ENCODE measurements around the gene HNMT.

The HNMT gene

DNA sequence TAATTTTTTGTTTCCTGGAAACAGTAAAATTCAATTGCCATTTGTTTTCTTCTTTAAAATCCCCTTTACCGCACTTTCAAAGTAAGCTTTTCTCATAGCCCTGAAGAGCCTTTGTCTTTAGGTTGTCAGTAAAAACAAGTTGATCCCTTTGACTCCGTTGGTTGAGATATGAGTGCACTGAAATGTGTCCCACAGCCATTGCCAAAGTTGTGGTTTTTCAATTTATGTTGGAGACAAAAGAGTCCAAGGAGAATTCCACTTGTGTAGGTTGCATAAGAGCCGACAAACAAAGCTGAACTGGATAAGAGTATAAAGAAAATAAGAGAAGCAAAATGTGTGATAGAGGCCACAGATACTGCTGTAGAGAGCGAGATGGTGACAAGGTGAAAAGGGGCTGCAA is 26.1 kb upstream of the HNMT start:
- DNase-seq (ENCODE audit: low spot score in 2 of 2) (no peak), ATAC-seq (replicated peaks; ENCODE audit: extremely low read depth, poor library complexity, severe bottlenecking) (no peak)
- no peak overlapping the region for H3K4me3 Mint-ChIP-seq
- no peak overlapping the region for H3K27ac Mint-ChIP-seq (ENCODE audit: low read depth)
- H3K36me3 Mint-ChIP-seq (ENCODE audit: insufficient read depth): no peaks in the 10 kb centered on the region
- H3K4me1 Mint-ChIP-seq: no peaks in the 10 kb centered on the region
- no peaks in the 10 kb centered on the region for H3K27me3 Mint-ChIP-seq
- H3K9me3 Mint-ChIP-seq: no peaks in the 10 kb centered on the region

DNA sequence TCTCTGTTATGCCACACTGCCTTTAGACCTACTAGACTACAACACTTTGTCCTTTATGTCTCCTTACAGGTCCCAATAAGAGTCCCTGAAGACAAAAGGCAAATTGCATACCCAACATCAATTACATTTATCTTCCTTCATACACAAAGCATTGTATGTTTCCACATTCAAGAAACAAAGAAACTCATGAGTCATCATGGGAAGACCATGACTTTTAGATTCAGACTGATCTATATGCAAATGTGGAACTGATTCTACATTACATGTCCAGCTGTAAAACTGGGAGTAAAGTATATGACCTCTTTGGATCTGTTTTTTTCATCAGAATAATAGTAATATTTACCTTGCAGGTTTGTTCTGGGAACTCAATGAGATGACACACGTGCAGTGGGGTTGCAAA is 25.2 kb upstream of the HNMT start:
- H3K27ac Mint-ChIP-seq (ENCODE audit: low read depth): no peak overlapping the region
- no peak overlapping the region for H3K4me3 Mint-ChIP-seq
- no peaks in the 10 kb centered on the region for H3K4me1 Mint-ChIP-seq
- no peak for ATAC-seq (replicated peaks; ENCODE audit: extremely low read depth, poor library complexity, severe bottlenecking)
- H3K9me3 Mint-ChIP-seq: no peaks in the 10 kb centered on the region
- H3K36me3 Mint-ChIP-seq (ENCODE audit: insufficient read depth): no peaks in the 10 kb centered on the region
- H3K27me3 Mint-ChIP-seq: no peaks in the 10 kb centered on the region
- no peak for DNase-seq (ENCODE audit: low spot score in 2 of 2)

DNA sequence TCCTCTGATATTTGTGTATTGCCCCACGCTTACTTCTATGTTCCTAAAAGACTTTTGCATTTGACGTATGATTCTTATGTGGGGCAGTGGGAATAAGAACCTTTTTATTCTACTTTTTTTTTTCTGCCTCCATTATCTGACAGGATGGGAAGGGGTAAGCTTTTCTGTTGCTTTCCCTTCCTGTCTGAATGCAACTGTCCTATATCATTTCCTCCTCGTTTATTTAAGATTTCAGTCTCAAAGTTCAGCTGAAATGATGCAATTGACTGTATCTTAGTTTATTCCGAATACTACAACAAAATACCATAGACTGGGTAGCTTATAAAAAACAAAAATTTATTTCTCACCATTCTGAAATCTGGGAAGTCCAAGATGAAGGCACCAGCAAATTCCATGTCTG is 24.1 kb upstream of the HNMT start:
- no peaks in the 10 kb centered on the region for H3K27me3 Mint-ChIP-seq
- no peaks in the 10 kb centered on the region for H3K36me3 Mint-ChIP-seq (ENCODE audit: insufficient read depth)
- ATAC-seq (replicated peaks; ENCODE audit: extremely low read depth, poor library complexity, severe bottlenecking): no peak
- H3K9me3 Mint-ChIP-seq: no peaks in the 10 kb centered on the region
- no peaks in the 10 kb centered on the region for H3K4me1 Mint-ChIP-seq
- H3K4me3 Mint-ChIP-seq: no peak overlapping the region
- DNase-seq (ENCODE audit: low spot score in 2 of 2): no peak
- no peak overlapping the region for H3K27ac Mint-ChIP-seq (ENCODE audit: low read depth)

DNA sequence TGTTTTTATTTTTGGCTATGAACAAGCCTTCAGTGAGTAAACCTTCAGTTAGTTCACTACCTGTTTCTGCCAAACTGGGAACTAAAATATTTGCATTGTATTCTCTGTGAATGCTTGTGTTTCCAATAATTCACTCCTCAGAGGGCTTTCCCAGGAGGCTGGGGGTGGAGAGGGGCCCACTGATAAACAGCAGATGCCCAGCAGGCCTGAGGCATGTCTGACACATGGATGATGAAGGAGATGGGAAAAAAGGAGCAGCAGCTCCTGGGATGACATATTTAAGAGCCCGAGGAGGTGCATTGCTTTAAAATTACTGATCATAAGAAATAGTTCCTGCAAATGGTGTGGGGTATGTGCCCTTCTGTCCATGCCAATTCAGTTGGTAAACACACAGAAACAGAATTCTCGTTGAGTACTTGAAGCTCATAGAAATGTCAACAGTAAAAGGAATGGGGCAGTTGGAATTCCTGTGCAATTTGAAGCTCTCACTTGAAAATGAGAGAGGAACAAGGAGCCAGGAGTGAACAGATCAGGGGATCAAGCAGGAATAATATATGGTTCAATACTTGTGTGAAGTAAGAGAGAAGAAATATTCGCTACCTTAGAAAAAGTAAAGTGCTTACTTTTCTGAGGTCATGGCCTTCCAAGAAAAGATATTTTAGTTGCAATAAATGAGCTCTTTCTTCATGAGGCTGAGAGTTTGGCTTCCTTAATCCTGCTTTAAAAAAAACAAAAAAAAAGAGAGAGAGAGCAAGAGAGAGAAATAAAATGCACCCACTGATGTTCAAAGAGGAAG is 22.0 kb upstream of the HNMT start:
- H3K4me3 Mint-ChIP-seq: no peak overlapping the region
- ATAC-seq (replicated peaks; ENCODE audit: extremely low read depth, poor library complexity, severe bottlenecking) (no peak), DNase-seq (ENCODE audit: low spot score in 2 of 2) (no peak)
- no peaks in the 10 kb centered on the region for H3K4me1 Mint-ChIP-seq
- no peaks in the 10 kb centered on the region for H3K9me3 Mint-ChIP-seq
- no peaks in the 10 kb centered on the region for H3K27me3 Mint-ChIP-seq
- H3K36me3 Mint-ChIP-seq (ENCODE audit: insufficient read depth): no peaks in the 10 kb centered on the region
- no peak overlapping the region for H3K27ac Mint-ChIP-seq (ENCODE audit: low read depth)

DNA sequence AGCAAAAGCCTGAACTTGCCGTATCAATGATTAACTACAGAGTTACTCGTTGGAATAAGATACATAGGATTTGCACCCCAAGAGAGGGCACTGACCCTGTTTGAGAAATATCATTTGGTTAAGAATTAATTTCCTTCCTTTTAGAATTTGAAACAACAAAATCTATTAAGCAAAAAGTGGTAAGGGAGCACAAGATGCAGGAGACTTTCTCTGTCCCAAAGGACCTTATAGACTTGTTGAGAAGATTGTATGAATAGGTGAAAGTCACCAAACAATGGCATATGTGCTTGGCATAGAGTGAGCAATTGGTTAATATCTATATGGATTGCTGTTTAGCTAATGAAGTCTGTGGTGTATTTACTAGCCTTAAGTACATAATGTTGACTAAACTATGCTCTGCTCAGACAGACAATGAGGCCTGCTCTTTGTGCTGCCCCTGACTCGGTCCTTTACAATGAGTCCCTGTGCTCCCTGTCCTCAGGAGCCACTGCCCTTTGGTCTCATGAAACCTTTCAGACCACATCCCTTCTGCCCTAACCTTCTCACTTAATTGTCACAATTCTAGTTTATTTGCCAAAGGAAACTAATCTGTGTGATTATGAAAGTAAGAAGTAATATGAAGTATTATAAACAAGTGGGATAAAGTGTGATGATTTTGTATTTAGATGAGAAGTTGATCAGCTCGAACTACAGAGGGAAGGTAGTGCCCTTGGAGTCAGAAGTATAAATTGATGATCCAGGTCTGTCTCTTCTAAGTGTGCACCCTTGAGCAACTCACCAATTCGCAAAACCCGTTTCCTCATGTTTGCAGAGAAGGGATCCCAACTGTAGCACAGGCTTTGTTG is 21.2 kb upstream of the HNMT start:
- no peaks in the 10 kb centered on the region for H3K36me3 Mint-ChIP-seq (ENCODE audit: insufficient read depth)
- H3K27ac Mint-ChIP-seq (ENCODE audit: low read depth): no peak overlapping the region
- no peak for ATAC-seq (replicated peaks; ENCODE audit: extremely low read depth, poor library complexity, severe bottlenecking)
- no peak for DNase-seq (ENCODE audit: low spot score in 2 of 2)
- H3K27me3 Mint-ChIP-seq: no peaks in the 10 kb centered on the region
- H3K4me1 Mint-ChIP-seq: no peaks in the 10 kb centered on the region
- no peak overlapping the region for H3K4me3 Mint-ChIP-seq
- no peaks in the 10 kb centered on the region for H3K9me3 Mint-ChIP-seq

DNA sequence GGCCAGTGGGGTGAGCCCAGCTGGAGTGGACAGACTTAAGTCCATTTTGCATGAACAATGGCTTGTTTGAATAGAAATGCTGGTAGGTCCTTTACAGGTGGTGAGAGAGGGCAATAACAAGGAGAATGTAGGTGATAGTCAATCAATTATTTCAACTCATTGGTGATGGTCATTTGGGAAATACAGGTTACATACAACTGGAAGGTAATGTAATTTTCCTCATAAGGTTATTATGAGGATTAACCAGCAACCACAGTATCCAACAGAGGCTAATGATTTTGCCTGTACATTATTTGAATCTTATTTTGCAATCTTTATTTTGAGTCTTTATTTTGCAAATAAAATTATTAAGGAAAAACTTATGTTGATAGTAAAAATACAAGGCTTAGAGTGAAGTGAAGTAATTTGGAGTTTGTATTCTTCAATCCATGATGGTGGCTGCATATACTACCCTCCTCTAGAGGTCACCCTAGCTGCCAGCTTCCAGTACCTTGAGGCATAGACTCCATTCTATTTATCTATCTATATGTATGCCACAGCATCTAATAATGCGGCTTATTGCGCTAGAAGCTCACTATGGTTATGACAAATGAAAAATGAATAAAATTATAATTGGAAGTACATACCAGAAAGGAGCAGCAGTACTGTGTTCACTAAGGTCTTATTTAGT is 20.5 kb upstream of the HNMT start:
- DNase-seq (ENCODE audit: low spot score in 2 of 2): no peak
- Mint-ChIP-seq H3K27ac (ENCODE audit: low read depth) (no peak overlapping the region), H3K4me3 (no peak overlapping the region), H3K36me3 (ENCODE audit: insufficient read depth) (no peaks in the 10 kb centered on the region), H3K4me1 (no peaks in the 10 kb centered on the region), H3K27me3 (no peaks in the 10 kb centered on the region), H3K9me3 (no peaks in the 10 kb centered on the region)
- no peak for ATAC-seq (replicated peaks; ENCODE audit: extremely low read depth, poor library complexity, severe bottlenecking)

DNA sequence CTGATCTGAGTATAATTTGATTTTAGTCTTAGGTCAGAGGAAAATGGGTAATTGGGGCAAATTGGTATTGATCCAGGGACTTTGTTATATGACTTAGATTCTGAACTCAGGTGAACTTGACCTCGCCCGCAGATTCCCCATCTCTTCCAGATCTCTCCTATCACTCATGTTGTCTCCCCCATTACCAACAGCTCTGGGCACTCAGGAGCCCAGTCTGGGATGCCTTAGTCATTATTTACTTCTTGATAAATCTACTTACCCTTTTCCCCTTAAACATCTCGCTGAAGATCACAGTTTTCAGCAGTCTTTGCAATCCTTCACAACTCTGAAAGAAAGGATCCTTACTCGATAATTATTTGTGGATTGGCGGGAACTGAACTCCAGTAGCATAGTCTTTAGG is 19.6 kb upstream of the HNMT start:
- ATAC-seq (replicated peaks; ENCODE audit: extremely low read depth, poor library complexity, severe bottlenecking) (no peak), DNase-seq (ENCODE audit: low spot score in 2 of 2) (no peak)
- no peak overlapping the region for H3K4me3 Mint-ChIP-seq
- no peaks in the 10 kb centered on the region for H3K9me3 Mint-ChIP-seq
- no peaks in the 10 kb centered on the region for H3K4me1 Mint-ChIP-seq
- no peak overlapping the region for H3K27ac Mint-ChIP-seq (ENCODE audit: low read depth)
- no peaks in the 10 kb centered on the region for H3K36me3 Mint-ChIP-seq (ENCODE audit: insufficient read depth)
- H3K27me3 Mint-ChIP-seq: no peaks in the 10 kb centered on the region

DNA sequence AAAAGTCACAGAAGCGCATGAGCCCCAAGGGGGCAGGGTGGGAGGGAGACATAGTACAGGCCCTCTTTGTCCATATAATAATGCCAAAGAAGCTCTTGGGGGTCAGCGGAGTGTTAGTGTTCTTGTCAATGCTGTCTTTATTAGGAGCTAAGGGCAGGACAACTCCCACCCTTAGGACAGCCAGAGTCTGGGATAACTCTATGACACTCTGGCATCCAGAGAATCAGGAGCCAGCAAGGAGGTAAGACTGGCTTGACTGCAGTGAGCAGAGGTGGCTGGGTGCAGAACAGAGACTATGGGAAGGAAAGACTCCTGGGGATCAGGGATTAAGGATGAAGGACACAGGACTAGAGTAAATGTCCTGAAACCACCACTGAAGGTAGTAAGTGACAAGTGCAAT is 19.0 kb upstream of the HNMT start:
- H3K4me3 Mint-ChIP-seq: no peak overlapping the region
- H3K27ac Mint-ChIP-seq (ENCODE audit: low read depth): no peak overlapping the region
- no peaks in the 10 kb centered on the region for H3K4me1 Mint-ChIP-seq
- no peak for ATAC-seq (replicated peaks; ENCODE audit: extremely low read depth, poor library complexity, severe bottlenecking)
- DNase-seq (ENCODE audit: low spot score in 2 of 2): no peak
- no peaks in the 10 kb centered on the region for H3K36me3 Mint-ChIP-seq (ENCODE audit: insufficient read depth)
- no peaks in the 10 kb centered on the region for H3K27me3 Mint-ChIP-seq
- no peaks in the 10 kb centered on the region for H3K9me3 Mint-ChIP-seq

DNA sequence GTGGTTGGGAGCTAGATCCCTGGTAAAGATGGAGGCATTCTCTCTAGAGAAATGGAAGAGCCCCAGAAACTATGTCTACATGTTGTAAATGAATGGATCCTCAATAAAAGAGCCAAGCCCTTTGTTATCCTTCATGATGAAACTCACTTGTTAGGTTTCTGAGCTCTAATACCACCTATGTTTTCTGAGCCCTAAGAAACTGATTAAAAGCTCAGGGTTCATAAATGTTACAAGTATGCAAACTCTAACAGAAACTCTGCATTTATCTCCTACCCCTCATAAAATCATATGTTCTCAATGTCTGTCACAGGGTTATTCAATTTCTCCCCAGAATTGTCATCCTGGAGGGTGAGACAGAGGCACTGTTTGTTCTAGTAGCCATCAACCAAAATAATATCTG is 18.0 kb upstream of the HNMT start:
- Mint-ChIP-seq H3K36me3 (ENCODE audit: insufficient read depth) (no peaks in the 10 kb centered on the region), H3K4me1 (no peaks in the 10 kb centered on the region), H3K4me3 (no peak overlapping the region), H3K27me3 (no peaks in the 10 kb centered on the region), H3K27ac (ENCODE audit: low read depth) (no peak overlapping the region), H3K9me3 (no peaks in the 10 kb centered on the region)
- no peak for DNase-seq (ENCODE audit: low spot score in 2 of 2)
- no peak for ATAC-seq (replicated peaks; ENCODE audit: extremely low read depth, poor library complexity, severe bottlenecking)

DNA sequence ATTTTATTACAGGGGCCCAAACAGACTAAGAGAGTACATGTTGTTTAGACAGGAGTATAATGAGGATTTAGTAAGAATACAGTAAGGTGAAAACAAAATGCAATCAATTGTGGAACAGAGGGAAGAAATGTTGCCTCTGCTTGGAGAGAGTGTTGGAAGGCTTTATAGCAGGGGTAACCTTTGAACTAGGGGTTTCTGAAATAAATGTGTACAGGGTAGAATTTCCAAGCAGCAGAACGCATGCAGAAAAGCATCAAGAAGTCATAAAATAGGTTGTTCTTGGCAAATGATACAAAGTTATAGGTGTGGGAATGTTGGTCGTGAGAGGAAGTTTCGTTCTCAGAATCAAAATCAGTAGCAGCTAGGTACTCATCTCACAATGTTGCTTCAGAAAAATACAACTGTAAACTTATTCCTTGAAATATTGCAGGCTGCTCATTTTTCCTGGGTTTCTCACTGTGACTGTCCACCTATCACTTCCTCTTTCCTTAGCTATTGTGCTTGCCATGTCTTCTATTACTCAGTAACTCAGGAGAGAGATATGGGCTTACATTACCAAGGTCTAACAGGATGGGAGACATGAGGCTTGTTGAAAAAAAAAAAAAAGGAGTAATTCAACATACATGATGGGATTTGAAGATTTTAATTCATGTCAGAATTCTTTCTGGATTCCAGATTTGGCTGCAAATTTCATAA is 17.1 kb upstream of the HNMT start:
- Mint-ChIP-seq H3K27me3 (no peaks in the 10 kb centered on the region), H3K36me3 (ENCODE audit: insufficient read depth) (no peaks in the 10 kb centered on the region), H3K4me3 (no peak overlapping the region), H3K9me3 (no peaks in the 10 kb centered on the region), H3K4me1 (no peaks in the 10 kb centered on the region), H3K27ac (ENCODE audit: low read depth) (no peak overlapping the region)
- ATAC-seq (replicated peaks; ENCODE audit: extremely low read depth, poor library complexity, severe bottlenecking): no peak
- no peak for DNase-seq (ENCODE audit: low spot score in 2 of 2)

DNA sequence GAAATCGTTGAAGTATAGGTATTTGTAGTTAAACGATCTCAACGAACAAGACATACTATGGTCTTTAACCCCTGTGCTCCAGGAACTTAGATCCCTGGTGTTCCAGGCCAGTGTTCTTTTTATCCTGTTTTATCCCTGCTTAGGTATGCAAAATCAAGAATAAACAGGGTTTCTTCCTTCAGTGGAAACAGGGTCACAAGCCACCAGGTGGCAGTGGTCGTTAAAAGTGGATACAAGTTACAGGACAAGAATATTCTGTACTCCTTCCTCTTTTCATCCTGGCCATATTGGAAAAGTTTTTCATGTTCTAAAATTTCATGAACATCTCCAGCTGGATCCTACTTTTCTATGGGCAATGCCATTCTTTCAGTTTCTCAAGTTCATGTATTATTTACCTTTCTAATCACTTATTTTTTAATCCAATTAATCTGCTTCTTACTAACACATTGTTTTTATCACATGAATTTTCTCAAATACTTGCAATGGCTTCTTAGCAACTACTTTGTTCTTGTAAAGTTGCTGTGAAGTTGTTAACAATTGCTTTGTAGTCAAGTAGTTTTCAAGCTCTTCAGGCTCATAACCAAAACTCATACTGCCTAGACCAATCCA is 16.4 kb upstream of the HNMT start:
- Mint-ChIP-seq H3K4me1 (no peaks in the 10 kb centered on the region), H3K9me3 (no peaks in the 10 kb centered on the region), H3K27ac (ENCODE audit: low read depth) (no peak overlapping the region), H3K4me3 (no peak overlapping the region), H3K36me3 (ENCODE audit: insufficient read depth) (no peaks in the 10 kb centered on the region), H3K27me3 (no peaks in the 10 kb centered on the region)
- no peak for DNase-seq (ENCODE audit: low spot score in 2 of 2)
- ATAC-seq (replicated peaks; ENCODE audit: extremely low read depth, poor library complexity, severe bottlenecking): no peak

DNA sequence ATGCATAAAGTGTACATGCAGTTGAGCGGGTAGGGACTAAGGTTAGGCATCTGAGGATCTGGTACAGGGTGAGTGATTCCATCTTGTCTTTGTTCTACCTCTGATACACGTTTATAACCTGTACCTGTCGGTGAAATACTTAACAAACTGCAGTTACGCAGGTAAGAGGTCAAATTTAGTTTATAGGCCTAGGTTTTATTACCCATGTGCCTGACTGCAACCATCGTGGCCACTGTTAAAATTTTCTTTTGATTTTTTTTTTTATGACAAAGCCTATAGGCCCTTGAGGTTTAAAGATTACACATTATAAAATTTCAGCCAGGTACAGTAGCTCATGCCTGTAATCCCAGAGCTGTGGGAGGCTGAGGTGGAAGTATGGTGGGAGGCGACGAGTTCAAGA is 15.4 kb upstream of the HNMT start:
- DNase-seq (ENCODE audit: low spot score in 2 of 2): no peak
- no peaks in the 10 kb centered on the region for H3K4me1 Mint-ChIP-seq
- H3K36me3 Mint-ChIP-seq (ENCODE audit: insufficient read depth): no peaks in the 10 kb centered on the region
- no peak overlapping the region for H3K4me3 Mint-ChIP-seq
- H3K27me3 Mint-ChIP-seq: no peaks in the 10 kb centered on the region
- no peak overlapping the region for H3K27ac Mint-ChIP-seq (ENCODE audit: low read depth)
- H3K9me3 Mint-ChIP-seq: no peaks in the 10 kb centered on the region
- ATAC-seq (replicated peaks; ENCODE audit: extremely low read depth, poor library complexity, severe bottlenecking): no peak

Data from central memory CD8-positive, alpha-beta T cell (primary cell).